Stimulated activated naive B cell treated with anti-CD40 and anti-IgM and Interleukin-4, amounts not matched to agents 10 μg/mL and 1 μg/mL and 100 μg/mL, for 72 hours (primary cell): Measurements from ENCODE around the gene PUM2.

ENCODE experiments used
- ATAC-seq, 2 donors: fragments of 150-1000 bp; cut with Tn5 transposase; replicated peaks; 2 replicates each; pipeline ENCODE4 v1.10.0; 2021; ENCODE audit warnings: moderate library complexity in 1 of 2
- DNase-seq: peaks from one replicate; pipeline ENCODE4 v3.0.0; 2021
- H3K27ac Mint-ChIP-seq: one replicate; pipeline ENCODE4 v1.8.0; 2022; ENCODE audit warnings: mild to moderate bottlenecking, mixed read lengths
- H3K27me3 Mint-ChIP-seq, 2 donors: one replicate each; pipeline ENCODE4 v1.8.0; 2022; ENCODE audit warnings: mixed read lengths in 2 of 2
- H3K36me3 Mint-ChIP-seq, 2 donors: one replicate each; pipeline ENCODE4 v1.8.0; 2022; ENCODE audit warnings: mixed read lengths in 2 of 2, mild to moderate bottlenecking in 1 of 2
- H3K4me1 Mint-ChIP-seq, 2 donors: one replicate each; pipeline ENCODE4 v1.8.0; 2022; ENCODE audit warnings: mixed read lengths in 2 of 2, mild to moderate bottlenecking in 1 of 2
- H3K4me3 Mint-ChIP-seq, 2 donors: one replicate each; pipeline ENCODE4 v1.8.0; 2022; ENCODE audit warnings: mild to moderate bottlenecking in 2 of 2, mixed read lengths in 2 of 2, moderate library complexity in 1 of 2
- H3K9me3 Mint-ChIP-seq, 2 donors: one replicate each; pipeline ENCODE4 v1.8.0; 2022; ENCODE audit warnings: mixed read lengths in 2 of 2, mild to moderate bottlenecking in 1 of 2

Gene PUM2

DNA sequence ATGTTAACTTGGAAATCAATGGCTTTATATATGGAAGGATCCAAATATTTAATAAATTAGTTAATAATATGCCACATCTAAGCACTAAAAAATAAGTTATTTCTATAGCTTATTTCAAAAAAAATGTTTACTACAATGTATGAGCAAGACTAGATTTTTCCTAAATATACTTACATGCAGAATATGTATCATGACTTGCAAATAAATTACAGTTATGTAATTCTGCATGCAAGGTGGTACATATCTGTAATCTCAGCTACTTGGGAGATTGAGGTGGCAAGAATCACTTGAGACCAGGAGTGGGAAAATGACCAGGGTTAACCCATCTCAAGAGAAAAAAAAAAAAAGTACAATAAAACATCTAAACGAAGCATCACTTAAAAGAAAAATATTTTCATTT, 11.6 kb downstream of the PUM2 start:
- peaks cover 6 to 16% of the 10 kb centered on the region in 2 donors for H3K36me3 Mint-ChIP-seq
- no peak overlapping the region for H3K27ac Mint-ChIP-seq
- H3K27me3 Mint-ChIP-seq, result no peaks in the 10 kb centered on the region
- H3K4me1 Mint-ChIP-seq, result peaks cover 29 to 70% of the 10 kb centered on the region in 2 donors
- no peak overlapping the region for H3K4me3 Mint-ChIP-seq
- no peak for DNase-seq
- H3K9me3 Mint-ChIP-seq, result no peaks in the 10 kb centered on the region
- no peak for ATAC-seq

DNA sequence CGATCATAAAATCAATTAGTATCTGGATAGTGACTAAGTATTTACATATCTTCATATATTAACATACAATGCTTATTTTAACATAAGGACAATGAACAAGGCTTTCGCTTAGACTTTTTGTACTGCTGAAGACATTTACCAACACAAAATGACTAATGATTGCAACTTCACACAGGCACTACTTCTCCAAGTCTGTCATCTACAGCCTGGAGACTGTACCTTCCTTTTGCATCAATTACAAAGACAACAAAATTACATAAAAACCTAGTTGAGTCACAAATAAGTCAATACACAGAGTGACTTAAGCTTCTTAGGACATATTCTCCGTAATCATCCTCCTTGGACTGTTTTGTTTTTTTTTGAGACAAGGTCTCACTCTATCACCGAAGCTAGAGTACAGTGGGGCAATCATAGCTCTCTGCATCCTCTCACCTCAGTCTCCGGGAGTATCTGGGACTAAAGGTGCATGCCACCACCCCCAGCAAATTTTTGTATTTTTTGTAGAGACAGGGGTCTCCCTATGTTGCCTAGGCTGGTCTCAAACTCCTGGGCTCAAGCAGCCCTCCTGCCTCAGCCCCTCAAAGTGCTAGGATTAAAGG, 15.9 kb downstream of the PUM2 start:
- peak overlapping the region; percentile 37 for H3K27ac Mint-ChIP-seq
- peaks cover 27 to 47% of the 10 kb centered on the region in 2 donors for H3K36me3 Mint-ChIP-seq
- ATAC-seq (no peak), DNase-seq (no peak)
- peaks cover 9 to 10% of the 10 kb centered on the region in 2 donors for H3K9me3 Mint-ChIP-seq
- H3K4me3 Mint-ChIP-seq, result no peak overlapping the region
- H3K4me1 Mint-ChIP-seq, result peaks cover 42 to 84% of the 10 kb centered on the region in 2 donors
- H3K27me3 Mint-ChIP-seq, result no peaks in the 10 kb centered on the region

DNA sequence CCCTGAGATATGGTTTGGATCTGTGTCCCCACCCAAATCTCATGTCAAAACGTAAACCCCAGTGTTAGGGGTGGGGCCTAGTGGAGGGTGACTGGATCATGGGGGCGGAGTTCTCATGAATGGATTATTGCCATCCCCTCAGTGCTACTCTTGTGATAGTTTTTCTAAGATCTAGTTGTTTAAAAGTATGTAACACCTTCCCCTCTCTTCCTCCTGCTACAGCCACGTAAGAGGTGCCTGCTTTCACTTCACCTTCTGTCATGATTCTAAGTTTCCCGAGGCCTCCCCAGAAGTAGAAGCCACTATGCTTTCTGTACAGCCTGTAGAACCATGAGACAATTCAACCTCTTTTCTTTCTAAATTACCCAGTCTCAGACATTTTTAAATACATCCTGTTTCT, 16.9 kb downstream of the PUM2 start:
- peaks cover 9 to 10% of the 10 kb centered on the region in 2 donors for H3K9me3 Mint-ChIP-seq
- H3K4me3 Mint-ChIP-seq, result peak overlapping the region in 1 of 2 donors; percentile 7
- no peaks in the 10 kb centered on the region for H3K27me3 Mint-ChIP-seq
- peaks cover 31 to 55% of the 10 kb centered on the region in 2 donors for H3K36me3 Mint-ChIP-seq
- peak overlapping the region; percentile 82 for H3K27ac Mint-ChIP-seq
- DNase-seq, result peak; percentile 23
- peaks cover 43 to 86% of the 10 kb centered on the region in 2 donors for H3K4me1 Mint-ChIP-seq
- peak; percentile 83 to 91 for ATAC-seq

DNA sequence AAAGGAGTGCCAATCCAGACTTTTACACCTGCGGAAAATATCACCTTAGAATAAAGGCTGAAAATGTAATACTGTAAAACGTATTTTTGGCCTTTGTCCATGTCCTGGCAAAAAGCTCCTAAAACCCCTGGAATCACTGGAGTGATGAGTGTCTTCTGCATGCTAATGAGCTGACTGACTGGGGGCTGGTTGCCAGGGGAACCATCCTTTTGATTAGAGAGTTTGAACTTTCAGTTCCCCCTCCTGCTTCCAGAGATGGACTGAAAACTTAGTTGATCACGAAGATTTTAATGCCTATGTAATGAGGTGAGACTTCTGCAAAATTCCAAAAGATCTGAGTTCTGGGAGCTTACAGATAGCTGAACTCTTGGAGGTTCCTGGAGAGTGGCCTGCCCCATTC, 20.5 kb downstream of the PUM2 start:
- peak overlapping the region; percentile 73 for H3K27ac Mint-ChIP-seq
- no peaks in the 10 kb centered on the region for H3K27me3 Mint-ChIP-seq
- DNase-seq (peak; percentile 23), ATAC-seq (peak; percentile 71 to 75)
- peaks cover 10 to 11% of the 10 kb centered on the region in 2 donors for H3K9me3 Mint-ChIP-seq
- peaks cover 38 to 87% of the 10 kb centered on the region in 2 donors for H3K4me1 Mint-ChIP-seq
- H3K36me3 Mint-ChIP-seq, result peaks cover 28 to 59% of the 10 kb centered on the region in 2 donors
- H3K4me3 Mint-ChIP-seq, result peak overlapping the region; percentile 23 to 42

DNA sequence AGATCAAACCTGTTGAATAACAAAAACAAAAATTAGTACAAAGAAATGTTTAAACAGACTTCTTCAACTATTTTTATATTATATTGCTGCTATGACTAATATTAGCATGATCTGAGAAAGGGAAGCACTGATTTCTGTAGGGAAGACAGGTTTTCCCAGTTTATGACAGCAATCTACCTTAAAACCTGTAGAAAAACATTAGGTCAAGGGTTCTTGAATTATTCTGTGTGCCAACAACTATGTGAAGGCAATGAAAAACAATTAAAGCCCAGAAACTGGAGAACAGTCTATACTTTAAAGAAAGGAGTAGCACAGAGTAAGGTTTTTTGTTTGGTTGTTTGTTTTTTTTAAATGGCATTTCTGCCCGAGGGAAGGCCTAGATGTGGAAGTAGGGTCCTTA, 23.3 kb downstream of the PUM2 start:
- DNase-seq (no peak), ATAC-seq (no peak)
- Mint-ChIP-seq H3K36me3 (peaks cover 28 to 59% of the 10 kb centered on the region in 2 donors), H3K4me1 (peaks cover 36 to 75% of the 10 kb centered on the region in 2 donors), H3K27ac (no peak overlapping the region), H3K27me3 (no peaks in the 10 kb centered on the region), H3K4me3 (no peak overlapping the region), H3K9me3 (peaks cover 10% of the 10 kb centered on the region in 2 donors)

DNA sequence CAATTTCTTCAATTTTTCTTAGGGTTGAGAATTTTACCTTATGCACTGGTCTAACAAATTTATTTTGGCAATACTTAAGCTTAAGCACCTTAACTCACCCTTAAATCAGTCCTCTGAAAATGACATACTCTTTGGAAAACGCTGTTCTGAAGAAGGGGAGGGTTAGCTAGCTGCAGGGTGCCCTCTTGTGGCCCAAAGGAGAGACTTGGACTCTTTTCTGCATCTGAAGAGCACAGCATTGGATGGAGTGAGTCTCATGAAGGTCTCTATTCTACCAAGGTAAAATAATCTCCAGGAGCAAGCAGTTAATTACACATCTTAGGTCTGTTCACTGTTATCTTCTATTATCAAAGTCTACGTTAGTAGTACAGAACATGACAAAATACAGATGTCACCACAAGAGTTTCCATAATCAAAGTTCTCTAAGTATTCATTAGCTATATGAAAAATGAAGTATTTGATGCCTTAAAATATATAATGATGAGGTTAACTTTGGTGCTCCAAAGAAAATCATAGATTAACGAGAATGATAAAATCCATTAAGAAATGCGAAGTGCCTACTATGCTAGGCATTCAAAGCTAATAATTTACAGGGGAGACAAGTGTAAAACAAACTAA, 24.4 kb downstream of the PUM2 start:
- no peak overlapping the region for H3K27ac Mint-ChIP-seq
- H3K4me3 Mint-ChIP-seq, result no peak overlapping the region
- ATAC-seq (peak; percentile 73), DNase-seq (no peak)
- H3K4me1 Mint-ChIP-seq, result peaks cover 37 to 75% of the 10 kb centered on the region in 2 donors
- H3K36me3 Mint-ChIP-seq, result peaks cover 26 to 58% of the 10 kb centered on the region in 2 donors
- H3K9me3 Mint-ChIP-seq, result peaks cover 7 to 8% of the 10 kb centered on the region in 2 donors
- no peaks in the 10 kb centered on the region for H3K27me3 Mint-ChIP-seq

DNA sequence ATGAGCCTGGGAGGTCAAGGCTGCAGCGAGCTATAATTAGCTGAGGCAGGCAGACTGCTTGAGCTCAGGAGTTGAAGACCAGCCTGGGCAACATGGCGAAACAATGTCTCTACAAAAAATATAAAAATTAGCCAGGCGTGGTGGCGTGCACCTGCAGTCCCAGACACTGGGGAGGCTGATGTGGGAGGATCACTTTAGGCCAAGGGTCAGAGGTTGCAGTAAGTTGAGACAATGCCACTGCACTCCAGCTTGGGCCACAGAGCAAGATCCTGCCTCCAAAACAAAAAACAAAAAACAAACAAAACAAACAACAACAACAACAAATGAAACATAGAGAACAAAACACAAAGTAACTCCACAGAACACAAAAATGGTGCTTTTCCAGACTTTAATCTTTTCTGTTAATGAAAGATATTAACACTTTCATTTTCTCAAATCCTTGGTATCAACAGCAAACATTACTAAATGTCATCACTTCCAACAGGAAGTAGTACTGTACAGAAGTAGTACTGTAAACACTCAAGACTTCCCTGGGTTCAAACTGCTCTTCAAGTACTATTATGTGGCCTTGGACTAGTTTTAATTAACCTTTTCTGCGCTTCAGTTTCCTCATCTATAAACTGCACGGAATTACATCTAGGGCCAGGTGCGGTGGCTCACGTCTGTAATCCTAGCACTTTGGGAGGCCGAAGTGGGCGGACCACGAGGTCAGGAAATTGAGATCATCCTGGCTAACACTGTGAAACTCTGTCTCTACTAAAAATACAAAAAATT, 27.9 kb downstream of the PUM2 start:
- peaks cover 26 to 53% of the 10 kb centered on the region in 2 donors for H3K4me1 Mint-ChIP-seq
- H3K9me3 Mint-ChIP-seq, result no peaks in the 10 kb centered on the region
- no peak overlapping the region for H3K4me3 Mint-ChIP-seq
- DNase-seq (no peak), ATAC-seq (no peak)
- H3K27ac Mint-ChIP-seq, result peak overlapping the region; percentile 5
- H3K27me3 Mint-ChIP-seq, result no peaks in the 10 kb centered on the region
- H3K36me3 Mint-ChIP-seq, result peaks cover 21 to 60% of the 10 kb centered on the region in 2 donors

DNA sequence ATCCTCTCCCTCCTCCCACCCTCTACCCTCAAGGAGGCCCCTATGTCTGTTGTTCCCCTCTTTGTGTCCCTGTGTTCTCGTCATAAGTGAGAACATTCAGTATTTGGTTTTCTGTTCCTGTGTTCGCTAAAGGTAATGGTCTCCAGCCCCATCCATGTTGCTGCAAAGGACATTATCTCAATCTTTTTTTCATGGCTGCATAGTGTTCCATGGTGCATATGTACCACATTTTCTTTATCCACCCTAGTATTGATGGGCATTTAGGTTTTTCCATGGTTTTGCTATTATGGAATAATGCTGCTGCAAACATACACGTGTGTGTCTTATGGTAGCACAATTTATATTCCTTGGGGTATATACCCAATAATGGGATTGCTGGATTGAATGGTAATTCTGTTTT, 33.0 kb downstream of the PUM2 start:
- no peaks in the 10 kb centered on the region for H3K9me3 Mint-ChIP-seq

DNA sequence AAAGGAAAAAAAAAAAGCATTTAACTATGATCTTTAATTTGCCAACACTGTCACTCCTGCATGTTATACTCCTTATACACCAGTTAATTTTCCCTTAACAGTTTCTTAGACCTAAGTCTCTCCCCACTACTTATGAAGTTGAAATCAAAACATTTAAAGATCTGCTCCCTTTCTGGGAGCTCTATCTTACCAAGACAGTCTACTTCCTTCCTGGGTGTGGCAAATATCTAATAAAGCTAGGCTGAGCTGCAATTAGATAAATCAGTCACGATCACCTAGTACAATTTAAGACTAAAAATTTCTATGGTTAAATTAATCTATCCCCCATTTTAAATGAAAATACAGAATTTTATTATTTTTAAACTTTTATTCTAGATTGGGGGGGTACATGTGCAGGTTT, 33.4 kb downstream of the PUM2 start:
- Mint-ChIP-seq H3K27me3 (no peaks in the 10 kb centered on the region), H3K36me3 (peaks cover 25 to 60% of the 10 kb centered on the region in 2 donors), H3K9me3 (no peaks in the 10 kb centered on the region), H3K27ac (peak overlapping the region; percentile 67), H3K4me1 (peaks cover 20 to 34% of the 10 kb centered on the region in 2 donors), H3K4me3 (no peak overlapping the region)
- DNase-seq (no peak), ATAC-seq (no peak)

More for the DNA sequence above, 33.0 kb downstream of the PUM2 start:
- Mint-ChIP-seq H3K27me3 (no peaks in the 10 kb centered on the region), H3K27ac (no peak overlapping the region), H3K4me3 (no peak overlapping the region), H3K4me1 (peaks cover 20 to 37% of the 10 kb centered on the region in 2 donors), H3K36me3 (peaks cover 25 to 63% of the 10 kb centered on the region in 2 donors)
- ATAC-seq, result no peak
- DNase-seq, result no peak

DNA sequence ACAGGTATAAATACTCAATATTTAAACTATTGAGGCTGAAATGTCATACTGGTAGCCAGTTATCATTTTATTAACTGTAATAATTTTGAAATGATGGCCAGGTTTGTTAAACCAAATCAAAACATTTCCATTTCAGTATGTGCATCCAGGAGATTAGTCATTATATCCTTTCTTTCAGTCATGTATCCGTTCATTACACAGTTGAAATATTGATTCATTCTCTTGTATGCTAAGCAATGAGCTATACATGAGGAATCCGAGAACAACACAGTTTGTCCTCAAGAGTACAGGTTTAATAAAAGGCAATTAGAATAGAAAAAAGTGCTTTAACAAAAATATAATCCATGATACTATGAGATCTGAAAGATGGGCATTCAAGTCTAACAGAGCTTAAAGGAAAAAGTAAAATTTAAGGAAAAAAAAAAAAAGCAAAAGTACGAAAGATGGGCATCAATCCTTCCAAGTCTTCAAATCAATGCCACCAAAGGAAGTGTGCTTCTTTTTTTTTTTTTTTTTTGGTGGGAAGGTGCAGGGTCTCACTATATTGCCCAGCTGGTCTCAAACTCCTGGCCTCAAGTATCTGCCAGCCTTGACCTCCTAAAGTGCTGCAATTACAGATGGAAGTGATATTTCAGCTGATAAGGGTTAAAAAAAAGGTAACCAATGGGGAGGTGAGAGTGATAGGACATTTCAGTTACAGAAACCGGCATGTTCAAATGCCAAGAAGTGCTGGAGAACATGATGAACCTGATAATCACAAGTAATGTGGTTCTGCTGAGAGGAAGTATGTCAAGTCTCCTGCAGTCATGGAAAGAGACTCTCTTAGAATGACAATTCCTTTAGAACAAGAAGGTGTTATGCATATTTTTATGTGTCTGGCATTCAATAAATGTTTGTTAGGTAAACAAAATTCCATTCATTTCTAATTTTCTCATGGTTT, 35.8 kb downstream of the PUM2 start:
- H3K4me3 Mint-ChIP-seq, result no peak overlapping the region
- no peak overlapping the region for H3K27ac Mint-ChIP-seq
- no peak for DNase-seq
- no peaks in the 10 kb centered on the region for H3K27me3 Mint-ChIP-seq
- H3K9me3 Mint-ChIP-seq, result no peaks in the 10 kb centered on the region
- H3K4me1 Mint-ChIP-seq, result peaks cover 12 to 15% of the 10 kb centered on the region in 2 donors
- ATAC-seq, result peak in 1 of 2 donors; percentile 27
- H3K36me3 Mint-ChIP-seq, result peaks cover 23 to 42% of the 10 kb centered on the region in 2 donors

DNA sequence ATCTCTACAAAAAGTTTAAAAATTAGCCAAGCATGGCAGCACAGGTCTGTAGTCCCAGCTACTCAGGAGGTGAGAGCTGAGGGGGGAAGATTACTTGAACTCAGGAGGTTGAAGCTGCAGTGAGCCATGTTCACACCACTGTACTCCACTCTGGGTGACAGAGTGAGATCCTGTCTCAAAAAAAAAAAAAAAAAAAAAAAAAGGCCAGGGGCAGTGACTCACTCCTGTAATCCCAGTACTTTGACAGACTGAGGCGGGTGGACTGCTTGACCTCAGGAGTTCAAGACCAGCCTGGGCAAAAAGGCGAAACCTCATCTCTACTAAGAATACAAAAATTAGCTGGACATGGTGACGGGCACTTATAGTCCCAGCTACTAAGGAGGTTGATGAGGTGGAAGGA, 37.0 kb downstream of the PUM2 start:
- peaks cover 10 to 11% of the 10 kb centered on the region in 2 donors for H3K4me1 Mint-ChIP-seq
- no peaks in the 10 kb centered on the region for H3K27me3 Mint-ChIP-seq
- DNase-seq, result no peak
- no peak for ATAC-seq
- H3K9me3 Mint-ChIP-seq, result no peaks in the 10 kb centered on the region
- H3K4me3 Mint-ChIP-seq, result no peak overlapping the region
- no peak overlapping the region for H3K27ac Mint-ChIP-seq
- peaks cover 15 to 30% of the 10 kb centered on the region in 2 donors for H3K36me3 Mint-ChIP-seq

DNA sequence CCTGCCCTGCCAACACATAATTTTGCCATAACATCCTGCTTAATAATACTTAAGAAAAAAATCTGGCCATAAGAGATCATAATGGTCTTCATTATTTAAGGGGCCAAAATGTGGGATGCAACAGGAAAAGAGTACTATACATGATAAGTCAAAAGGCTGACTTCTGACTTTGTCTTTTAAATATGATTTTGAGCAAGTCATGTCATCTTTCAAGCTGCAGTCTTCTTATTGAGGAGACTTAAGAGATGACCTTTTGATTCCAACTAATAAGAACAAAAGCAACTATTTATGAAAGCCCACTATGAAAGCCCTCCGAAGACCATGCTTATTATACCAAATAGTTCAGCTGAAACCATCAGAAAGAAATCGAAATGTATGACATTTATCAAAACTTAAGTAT, 41.6 kb downstream of the PUM2 start:
- ATAC-seq (no peak), DNase-seq (no peak)
- Mint-ChIP-seq H3K27ac (no peak overlapping the region), H3K27me3 (no peaks in the 10 kb centered on the region), H3K4me1 (peaks cover 5 to 11% of the 10 kb centered on the region in 2 donors), H3K36me3 (peaks cover 6 to 22% of the 10 kb centered on the region in 2 donors), H3K4me3 (no peak overlapping the region), H3K9me3 (no peaks in the 10 kb centered on the region)

DNA sequence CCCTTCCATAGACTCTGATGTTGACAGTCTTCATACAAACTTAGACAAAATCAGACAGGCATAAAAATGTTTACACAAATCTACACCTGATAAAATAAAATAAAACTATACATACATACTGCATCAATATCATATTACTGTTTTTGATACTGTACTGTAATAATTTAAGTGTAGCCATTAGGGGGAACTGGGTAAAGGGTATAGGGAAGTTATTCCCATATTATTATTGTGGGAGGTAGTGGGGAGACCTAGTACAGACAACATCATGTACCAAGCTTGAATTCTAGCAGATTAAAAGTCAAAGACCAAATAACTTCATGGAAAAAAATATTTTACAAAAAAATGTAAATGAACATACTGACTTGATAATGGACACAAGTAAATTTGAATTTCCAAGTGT, 43.3 kb downstream of the PUM2 start:
- no peaks in the 10 kb centered on the region for H3K27me3 Mint-ChIP-seq
- ATAC-seq (no peak), DNase-seq (no peak)
- H3K9me3 Mint-ChIP-seq, result no peaks in the 10 kb centered on the region
- H3K4me3 Mint-ChIP-seq, result no peak overlapping the region
- H3K4me1 Mint-ChIP-seq, result peaks cover 0 to 2% of the 10 kb centered on the region in 2 donors
- peaks cover 15 to 29% of the 10 kb centered on the region in 2 donors for H3K36me3 Mint-ChIP-seq
- H3K27ac Mint-ChIP-seq, result no peak overlapping the region

DNA sequence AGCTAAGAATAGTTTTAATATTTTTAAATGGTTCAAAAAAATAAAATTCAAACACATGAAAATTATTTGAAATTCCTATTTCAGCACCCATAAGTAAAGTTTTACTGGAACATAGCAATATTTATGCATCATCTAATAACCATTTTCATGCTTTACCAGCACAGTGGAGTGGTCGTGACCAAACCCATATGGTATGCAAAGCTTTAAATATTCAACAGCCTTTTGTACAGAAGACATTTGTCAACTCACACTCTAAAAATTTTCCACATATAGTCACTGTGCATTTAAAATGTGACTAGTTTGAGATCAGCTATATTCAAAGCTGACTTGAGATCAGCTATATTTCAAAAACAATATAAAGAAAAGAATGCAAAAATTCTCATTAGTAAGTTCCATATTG, 46.2 kb downstream of the PUM2 start:
- no peak for ATAC-seq
- DNase-seq, result no peak
- peaks cover 20 to 43% of the 10 kb centered on the region in 2 donors for H3K36me3 Mint-ChIP-seq
- H3K9me3 Mint-ChIP-seq, result no peaks in the 10 kb centered on the region
- H3K4me3 Mint-ChIP-seq, result no peak overlapping the region
- H3K4me1 Mint-ChIP-seq, result peaks cover 0 to 2% of the 10 kb centered on the region in 2 donors
- no peaks in the 10 kb centered on the region for H3K27me3 Mint-ChIP-seq
- H3K27ac Mint-ChIP-seq, result no peak overlapping the region
